ENCODE results near the gene OXNAD1. TPM values are rescaled to one million over a fixed set of nuclear protein-coding genes. Genes with fewer than 3 reads are reported as not detected.

The OXNAD1 gene
- total RNA-seq, 1 donor, result 10.0 TPM

GRCh38 chr3:16350597-16351318, 85.7 kb downstream of the OXNAD1 start:
- no peak for DNase-seq (ENCODE audit: low read depth in 2 of 3, low spot score in 2 of 3)

GRCh38 chr3:16352428-16352827, 87.4 kb downstream of the OXNAD1 start:
- DNase-seq (ENCODE audit: low read depth in 2 of 3, low spot score in 2 of 3), result no peak

GRCh38 chr3:16354291-16354690, 89.3 kb downstream of the OXNAD1 start:
- no peak for DNase-seq (ENCODE audit: low read depth in 2 of 3, low spot score in 2 of 3)

Other genes starting within 250 kb of the OXNAD1 start
- gene GALNT15, start 90.5 kb upstream of the OXNAD1 start, total RNA-seq, result under 0.01 TPM
- gene DPH3, start 269 bp upstream of the OXNAD1 start, total RNA-seq, result 4.6 TPM
- gene RFTN1, start 248.5 kb downstream of the OXNAD1 start, total RNA-seq, result 42.0 TPM

Measured in hematopoietic multipotent progenitor cell (in vitro differentiated cells).